GM18870 (cell line): ENCODE results near the gene WDR93.
A peak's percentile ranks its signal among the peaks of the same experiment; 100 is the strongest.

ENCODE experiments used
- ATAC-seq: cut with Tn5 transposase; IDR thresholded peaks from one replicate; pipeline ENCODE4 v1.9.1; 2021; ENCODE audit warnings: moderate library complexity; ENCODE audit not compliant: unreplicated experiment

Gene WDR93

DNA sequence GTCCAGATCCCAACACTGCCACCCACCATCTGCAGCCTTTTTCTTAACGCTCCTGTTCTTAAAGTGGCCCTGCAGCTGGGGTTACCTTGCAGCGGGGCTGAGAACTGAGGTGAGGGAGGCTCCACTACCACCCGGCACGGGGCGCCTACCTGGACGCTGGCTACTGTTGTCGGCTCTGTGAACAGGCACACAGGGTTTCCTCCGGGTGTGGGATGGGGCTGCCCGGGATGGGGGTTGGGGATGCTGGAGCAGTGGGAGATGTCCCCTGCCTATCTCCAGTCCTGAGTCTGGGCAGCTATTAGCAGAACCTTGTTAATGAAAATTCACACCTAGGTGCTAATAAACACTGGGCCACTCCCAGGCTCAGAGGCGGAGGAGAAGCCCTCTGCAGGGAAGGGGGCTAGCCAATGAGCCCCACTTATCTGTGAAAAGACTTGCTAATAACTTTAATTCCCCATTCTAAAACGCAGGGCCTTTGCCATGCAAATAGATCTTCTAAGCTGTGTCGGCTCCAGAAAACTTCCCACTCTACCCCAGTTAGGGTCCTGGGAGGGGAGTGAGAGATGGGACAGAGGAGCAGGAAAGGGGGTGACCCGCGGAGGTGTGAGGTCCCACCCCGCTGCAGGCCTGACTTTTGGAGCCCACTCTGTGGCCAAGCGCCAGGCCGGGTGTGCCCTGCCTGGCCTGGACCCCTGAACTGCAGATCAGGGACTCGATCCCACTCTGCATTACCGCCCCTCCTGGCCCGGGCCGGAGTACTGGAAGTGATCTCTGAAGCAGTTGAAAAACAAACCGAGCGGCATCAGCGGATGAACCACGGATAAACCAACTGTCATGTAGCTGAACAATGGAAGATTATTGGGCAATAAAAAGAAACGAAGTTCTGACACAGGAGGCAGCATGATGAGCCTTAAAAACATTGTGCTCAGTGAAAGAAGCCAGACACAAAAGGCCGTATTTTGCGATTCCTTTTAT is 57.4 kb downstream of the WDR93 start:
- ATAC-seq, result no peak

DNA sequence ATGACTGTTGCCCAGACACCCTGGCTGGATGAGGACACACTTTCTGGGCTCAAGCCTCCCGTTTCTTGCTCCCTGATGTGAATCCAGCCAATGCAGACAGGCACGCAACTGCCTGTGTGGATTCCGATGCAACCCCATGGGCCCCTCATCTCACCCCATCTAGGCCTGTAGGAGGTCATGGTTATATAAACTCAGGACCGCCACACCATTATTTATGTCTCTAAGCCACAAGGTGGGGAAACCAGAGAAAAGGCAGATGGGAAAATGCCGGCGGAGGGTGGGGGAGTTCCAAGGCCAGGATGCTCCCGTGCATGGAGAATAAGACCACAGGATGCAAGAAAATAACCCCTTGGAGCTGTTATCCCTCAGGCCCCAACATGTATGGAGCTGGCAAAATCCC is 58.4 kb downstream of the WDR93 start:
- ATAC-seq, result no peak

DNA sequence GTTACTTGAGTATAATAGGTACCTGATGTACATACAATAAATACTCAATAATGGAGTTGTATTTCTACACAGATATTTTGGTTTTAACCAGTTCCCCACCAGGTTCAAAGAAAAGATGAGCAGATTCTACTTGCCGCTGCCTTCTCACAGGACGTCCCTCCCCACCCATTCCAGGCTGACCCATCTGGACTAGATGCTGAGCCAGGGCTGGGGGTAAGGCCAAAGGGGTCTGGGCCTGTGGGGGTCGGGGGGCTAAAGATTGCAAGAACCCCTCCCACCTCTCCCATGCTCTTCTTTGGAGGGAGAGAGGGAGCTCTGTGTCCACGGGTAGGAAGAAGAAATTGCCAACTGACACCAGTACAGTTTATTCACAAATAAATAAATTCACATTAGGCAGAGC is 58.9 kb downstream of the WDR93 start:
- no peak for ATAC-seq

DNA sequence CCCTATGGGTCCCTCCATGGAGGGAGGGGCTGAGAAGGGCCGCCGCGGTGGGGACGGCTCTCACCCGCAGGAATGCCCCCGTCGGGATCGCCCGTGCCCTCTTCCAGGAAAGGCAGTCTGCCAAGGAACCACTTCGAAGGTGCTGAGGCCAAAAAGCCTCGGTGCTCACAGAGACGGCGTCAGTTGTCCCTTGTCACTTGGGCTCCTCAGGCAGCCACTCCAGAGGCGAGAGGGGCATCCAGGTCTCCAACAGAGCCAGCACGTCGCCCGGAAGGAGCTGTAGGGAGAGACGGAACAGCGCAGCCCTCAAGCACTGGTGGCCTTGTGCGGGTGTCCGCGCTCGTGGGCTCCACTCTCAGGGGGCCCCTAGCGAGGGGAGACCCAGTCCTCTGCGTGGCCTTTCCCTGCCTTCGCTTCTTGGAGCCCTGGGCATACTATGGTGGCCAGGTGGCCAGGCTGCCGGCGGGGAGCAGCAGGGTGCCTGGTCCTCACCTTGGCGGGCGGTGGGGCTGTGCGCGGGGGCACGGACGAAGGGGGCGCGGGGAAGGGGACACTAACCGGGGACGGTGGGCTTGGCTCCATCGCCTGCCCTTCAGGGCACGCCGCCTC is 59.4 kb downstream of the WDR93 start:
- no peak for ATAC-seq

DNA sequence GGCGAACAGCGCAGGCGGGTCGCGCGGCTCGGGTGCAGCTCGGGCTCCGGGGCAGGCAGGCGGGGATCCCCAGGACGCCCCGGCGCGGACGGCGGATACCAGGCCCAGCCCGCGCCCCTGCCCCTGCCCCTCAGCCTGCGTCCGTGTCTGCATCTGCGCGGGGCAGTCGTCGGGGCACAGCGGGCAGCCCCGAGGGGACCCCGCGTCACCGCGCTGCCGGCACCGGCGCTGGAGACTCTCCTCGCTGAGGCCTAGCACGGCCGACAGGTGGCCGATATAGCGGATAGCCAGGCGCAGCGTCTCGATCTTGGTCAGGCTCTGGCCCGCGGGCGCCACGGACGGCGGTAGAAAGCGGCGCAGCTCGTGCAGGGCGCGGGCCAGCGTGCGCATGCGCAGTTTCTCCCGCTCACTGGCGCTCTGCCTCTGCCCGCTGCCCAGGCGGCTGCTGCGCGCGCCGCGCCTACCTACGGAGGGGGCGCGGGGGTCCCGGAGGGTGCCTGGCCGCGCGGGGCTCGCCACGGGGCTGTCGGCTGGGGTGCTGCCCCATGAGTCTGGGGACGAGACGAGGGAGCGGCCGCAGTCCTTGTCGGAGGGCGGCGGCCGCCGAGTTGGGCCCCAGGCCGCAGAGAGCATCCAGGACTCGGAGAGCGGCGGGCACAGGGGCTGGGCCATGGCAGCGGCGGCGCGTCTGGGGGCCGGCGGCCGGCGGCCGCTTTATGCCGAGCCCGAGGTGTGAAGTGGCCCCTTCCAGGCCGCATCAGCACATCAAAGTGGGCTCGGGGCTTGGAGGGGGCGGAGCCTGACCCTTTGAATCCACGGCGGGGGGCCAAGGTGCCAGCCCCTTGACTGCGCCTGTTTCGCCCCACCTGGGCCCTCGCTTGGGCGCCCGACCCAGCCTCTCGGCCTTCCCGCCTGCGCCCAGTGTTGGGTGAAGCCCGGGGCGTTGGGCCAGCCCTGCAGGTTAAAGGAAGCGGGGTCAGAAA is 60.2 kb downstream of the WDR93 start, which contains the start of gene MESP1:
TSS of gene MESP1 (minus strand) at position 690 of the 983 bp plus-strand sequence. CDS start at position 672, 18 bp downstream.
- ATAC-seq, result peak; percentile 88

DNA sequence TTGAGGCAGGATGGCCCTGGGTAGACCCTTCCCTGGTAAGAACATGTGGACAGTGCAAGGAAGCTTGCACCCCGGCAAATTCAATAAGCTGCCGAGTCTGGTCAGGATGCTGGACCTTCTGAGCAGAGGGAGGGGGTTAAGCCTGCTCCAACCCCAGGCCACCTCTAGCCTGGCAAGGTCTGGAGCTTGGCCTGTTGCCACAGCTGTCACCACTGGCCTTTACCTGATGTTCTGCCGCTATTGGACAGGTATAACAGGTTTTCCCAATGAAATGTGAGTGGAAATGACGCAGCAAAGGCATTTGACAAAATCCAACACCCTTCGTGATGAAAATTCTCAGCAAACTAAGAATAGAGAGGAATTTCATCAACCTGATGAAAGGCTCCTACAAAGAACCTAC is 61.1 kb downstream of the WDR93 start:
- ATAC-seq, result no peak

DNA sequence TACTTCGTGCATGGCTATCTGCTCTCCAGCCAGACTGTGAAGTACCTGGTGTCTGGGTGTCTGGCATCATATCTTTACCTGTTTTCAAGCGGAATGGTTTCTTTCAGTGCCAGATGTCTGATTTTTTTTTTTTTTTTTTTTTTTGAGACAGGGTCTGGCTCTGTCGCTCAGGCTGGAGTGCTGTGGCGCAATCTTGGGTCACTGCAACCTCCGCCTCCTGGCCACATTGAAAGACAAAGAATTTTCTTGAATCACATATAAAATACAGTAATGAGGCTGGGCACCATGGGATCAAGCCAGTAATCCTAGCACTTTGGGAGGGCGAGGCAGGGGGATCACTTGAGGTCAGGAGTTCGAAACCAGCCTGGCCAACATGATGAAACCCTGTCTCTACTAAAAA is 63.2 kb downstream of the WDR93 start:
- no peak for ATAC-seq

DNA sequence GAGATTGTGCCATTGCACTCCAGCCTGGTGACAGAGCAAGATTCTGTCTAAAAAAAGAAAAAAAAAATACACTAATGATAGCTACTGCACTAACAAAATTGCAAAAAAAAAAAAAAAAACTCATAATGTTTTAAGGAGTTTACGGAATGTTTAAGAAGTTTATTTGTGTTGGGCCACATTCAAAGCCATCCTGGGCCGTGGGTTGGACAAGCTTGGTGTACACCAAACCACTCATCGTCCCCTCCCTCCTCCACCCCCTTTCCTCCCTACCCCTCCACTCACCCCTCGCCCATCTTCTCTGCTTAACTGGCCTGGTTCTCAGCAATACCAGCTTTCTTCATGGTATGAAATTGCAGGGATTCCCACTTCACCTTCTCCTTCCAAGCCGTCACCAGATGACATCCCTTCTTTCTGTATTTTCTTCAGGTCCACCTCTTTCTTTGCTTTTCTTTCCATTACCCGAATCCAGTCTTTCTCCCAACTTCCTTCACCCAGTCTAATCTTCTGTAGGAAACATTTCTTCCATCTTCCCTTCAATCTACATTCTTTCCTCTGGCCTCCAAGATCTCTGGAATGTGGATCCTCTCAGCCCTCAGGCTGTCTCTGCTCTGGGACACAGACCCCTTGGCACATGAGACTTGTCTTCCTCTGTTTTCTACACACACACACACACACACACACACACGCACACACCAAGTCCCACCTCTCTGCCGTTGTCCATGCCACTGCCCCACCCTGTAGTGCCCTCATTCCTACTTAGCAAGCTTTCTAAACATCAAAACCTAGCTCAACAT is 63.9 kb downstream of the WDR93 start:
- no peak for ATAC-seq

DNA sequence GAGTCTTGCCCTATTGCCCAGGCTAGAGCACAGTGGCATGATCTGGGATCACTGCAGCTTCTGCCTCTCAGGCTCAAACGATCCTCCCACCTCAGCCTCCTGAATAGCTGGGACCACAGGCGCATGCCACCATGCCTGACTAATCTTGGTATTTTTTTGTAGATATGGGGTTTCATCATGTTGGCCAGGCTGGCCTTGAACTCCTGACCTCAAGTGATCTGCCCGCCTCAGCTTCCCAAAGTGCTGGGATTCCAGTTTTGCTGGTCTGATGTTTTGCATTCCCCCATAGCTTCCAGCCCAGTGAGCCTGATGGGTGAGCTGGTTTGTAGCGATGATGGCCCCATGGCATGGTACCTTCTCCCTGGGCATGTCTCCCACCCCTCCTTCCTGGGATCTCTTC is 65.1 kb downstream of the WDR93 start:
- no peak for ATAC-seq

DNA sequence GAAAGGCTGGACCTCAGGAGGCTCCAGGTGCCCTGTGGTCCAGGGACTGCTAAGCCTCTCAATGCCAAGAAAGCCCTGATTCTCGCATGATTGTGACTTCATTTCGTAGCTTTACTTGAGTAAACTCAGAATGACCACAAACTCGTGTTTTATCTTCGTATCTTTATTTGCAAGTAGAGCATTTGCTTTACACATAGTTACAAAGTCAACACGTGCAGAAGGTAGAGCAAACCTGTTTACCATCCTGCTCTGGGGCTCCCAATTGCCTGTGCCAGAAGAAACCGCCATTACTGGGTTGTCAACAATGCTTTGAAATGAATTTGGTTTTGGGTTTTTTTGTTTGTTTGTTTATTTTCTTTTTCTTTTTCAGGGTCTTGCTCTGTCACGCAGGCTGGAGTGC is 66.3 kb downstream of the WDR93 start:
- ATAC-seq, result no peak

DNA sequence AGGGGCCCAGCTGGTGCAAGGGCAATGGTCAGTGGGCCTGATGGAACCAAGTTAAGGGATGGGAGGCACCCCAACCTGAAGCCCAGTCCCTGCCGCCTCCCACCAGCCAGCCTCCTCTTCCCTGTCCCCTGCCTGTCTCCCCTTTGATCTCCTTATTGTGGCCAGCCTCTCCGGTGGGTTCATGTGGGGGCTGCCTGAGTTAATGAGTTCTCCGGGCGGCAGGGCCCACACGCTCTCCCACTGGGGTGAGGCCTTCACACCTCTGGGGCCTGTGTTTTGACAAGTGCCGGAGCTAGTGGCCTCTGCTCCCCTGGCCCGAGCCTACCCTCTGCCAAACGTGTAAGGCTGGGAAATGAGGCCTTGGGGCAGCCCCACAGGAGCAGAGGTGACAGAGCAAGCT is 67.7 kb downstream of the WDR93 start:
- ATAC-seq, result no peak

DNA sequence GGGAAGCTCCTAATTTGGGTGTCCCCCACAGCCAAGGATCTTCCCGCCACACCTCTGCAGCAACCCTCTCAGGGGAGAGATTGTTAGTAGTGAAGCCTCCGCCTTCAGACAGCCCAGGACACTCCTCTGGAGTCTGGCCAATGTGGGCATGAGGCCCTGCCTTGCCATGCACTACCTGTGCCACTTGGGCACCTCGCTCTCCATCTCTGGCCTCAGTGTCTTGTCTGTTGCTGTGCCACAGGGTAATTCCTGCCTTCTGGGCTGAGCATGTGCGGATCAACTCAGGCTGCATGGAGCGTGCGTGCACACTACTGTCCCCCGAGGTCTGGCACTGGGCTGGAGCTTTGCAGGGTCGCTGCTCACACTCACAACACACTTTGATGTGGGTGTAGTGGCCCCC is 68.4 kb downstream of the WDR93 start:
- ATAC-seq, result no peak

DNA sequence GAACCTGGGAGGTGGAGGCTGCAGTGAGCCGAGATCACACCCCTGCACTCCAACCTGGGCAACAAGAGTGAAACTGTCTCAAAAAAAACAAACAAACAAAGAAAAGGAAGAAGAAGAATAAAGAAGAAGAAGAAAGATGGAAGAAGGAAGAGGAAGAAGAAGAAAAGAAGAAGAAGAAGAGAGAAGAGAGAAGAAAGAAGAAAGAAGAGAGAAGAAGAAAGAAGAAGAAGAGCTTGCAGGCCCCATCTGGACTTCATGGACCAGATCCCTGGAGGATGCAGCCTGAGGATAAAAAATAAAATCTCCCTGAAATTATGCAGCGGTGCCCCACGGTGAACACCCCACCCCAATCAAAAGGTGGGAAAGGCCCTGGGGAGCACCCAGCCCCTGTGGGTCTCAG is 69.2 kb downstream of the WDR93 start:
- ATAC-seq, result no peak

DNA sequence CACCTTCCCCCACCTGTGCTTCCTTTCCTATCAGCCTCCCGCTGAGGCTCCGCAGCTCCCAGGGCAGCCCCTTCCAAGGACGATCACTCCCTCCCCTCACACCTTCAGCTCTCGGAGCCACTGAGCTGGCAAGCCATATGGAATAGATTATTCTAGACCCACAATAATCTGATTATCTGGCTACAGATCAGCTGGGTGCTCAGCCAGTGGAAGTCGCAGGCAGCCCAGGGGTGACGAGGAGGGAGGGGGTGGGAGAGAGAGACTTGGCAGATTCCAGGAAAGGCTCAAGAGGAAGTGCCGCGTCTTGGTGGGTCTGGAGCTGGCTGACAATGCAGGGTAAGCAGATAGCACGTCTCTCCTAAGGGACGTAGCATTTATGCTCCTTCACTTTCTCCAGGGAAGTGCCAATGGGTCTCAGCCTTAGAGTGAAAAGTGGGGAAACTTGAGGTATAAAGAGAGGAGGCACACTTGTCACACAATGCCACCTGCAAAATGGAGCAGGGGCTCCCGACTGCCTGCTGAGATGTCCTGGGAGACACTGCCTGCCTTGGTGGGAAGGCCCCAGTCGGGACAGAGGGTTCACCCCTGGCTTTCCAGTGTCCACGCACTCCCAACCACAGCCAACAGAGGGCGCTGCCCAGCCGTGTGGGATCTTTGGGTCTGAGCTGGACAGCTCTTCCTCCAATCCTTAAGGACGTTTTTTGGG is 69.8 kb downstream of the WDR93 start:
- ATAC-seq, result no peak

DNA sequence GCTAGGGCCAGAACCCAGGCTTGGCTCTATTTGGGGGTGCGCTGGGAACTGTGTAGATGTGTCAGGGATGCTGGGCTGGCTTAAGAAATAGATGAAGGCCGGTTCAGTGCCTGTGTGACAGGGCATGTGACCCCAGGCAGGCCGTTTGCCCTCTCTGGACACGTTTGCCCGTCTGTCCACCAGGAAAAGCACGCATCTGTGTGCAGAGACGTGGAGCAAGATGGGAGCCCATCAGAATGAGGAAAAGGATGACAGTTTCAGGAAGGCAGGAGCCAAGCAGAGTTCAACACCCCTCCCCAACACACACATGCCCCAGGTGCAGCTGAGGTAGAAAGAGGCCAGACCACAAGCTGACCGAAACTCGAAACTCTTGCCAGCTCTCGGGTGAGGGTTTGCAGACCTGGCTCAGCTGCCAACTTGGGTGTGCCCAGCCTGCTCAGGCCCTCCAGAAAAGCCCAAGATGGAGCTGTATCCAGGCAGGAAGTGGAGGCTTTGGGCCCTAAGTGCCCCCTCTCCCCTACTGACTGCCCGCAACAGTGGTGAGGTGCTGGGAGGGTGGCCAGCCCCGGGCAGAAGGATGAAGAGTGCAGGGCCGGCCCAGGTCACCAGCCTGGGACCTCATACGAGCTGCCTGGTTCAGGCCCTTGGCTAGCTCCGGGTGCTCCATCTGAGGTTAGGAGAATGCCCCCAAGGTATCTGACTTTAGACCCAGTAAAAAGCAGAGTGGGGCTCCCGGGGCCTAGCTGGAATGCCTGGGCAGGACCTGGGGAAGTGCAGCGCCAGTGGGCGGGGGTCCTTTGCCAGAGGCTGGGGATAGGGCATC is 70.6 kb downstream of the WDR93 start:
- no peak for ATAC-seq

DNA sequence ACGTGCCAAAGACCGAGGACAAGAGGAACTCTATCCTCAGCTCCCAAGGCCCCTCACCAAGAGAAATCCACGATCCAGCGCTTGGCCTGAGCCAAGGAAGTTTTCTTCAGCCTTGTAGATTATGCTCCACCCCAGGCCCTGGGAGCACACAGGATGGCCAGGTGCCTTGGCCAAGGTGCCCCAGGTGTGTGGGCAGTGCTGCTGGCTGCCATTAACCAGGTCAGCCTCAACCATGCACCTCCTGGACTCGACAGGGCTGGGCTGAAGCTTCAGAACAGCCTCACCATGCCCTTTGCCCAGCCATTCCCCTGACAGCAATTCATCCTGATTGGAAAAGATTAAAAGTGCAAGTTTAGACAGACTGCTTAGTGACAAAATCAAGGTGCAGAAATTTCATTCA is 71.3 kb downstream of the WDR93 start:
- ATAC-seq, result no peak

DNA sequence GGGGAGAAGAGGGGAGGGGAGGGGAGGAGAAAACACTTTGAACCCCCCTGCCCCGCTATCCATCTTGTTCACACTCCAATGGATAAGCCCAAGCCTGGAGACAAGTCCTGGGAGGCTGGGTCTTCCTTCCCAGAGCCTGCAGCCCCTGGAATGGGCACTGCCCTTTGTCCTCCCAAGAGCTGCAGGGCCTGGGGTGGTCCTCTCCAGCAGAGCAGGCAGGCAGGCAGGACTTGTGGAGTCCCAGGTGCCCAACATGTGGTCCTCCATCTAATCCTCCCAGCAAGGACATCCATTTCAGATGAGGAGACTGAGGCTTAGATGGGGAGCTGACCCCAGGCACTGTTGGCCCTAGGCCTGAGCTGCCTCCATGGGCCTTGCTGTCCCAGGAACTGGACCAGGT is 75.1 kb downstream of the WDR93 start:
- no peak for ATAC-seq

DNA sequence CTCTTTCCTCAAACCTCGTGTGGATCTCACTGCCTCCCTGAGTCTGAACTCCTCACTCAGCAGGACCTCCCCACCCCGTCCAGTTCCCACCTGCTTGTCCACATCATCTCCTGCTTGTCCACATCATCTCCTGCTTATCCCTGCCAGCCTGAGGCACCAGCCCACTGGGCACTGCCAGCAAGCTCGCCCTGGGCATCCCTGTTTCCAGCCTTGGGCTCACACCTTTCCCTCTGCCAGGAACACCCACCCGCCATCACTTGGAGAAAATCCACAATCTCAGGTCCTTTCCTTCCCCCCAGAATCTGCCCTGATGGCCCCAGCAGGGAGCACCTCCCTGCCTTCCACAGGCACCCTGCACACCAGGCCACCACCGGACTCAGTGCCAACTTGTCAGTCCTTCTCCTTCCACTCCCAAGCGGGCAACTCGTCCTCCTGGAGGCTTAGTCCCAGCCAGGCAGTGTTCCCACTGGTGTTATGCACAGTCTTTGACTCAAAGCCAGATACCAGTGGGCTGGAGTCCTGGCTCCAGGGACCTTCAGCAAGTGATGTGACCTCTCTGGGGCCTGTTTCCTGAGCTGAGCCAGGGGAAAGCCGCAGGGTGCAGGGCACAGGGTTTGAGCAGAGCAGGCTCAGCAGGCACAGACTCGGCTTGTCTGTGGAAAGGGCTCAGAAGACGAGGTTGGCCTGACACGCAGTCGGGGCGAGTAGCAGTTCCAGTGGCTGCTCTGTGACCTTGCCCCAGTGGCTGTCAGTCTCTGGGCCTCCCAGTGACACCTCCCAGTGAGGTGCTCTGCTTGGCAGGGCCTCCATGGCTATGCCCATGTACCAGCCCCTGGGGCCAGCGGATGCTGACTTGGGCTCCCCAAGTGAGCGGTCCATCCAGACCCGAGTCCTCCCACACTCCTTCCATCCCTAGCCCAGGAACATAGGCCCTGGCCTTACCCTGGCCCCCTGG is 76.0 kb downstream of the WDR93 start:
- ATAC-seq, result no peak
